ENCODE results near the gene OXSR1. TPM values are rescaled to one million over a fixed set of nuclear protein-coding genes. Genes with fewer than 3 reads are reported as not detected.
A peak's percentile ranks its signal among the peaks of the same experiment; 100 is the strongest.

Gene OXSR1
- total and polyA plus RNA-seq, 2 of the 13 experiments (the other 11 are each of a cell fraction or from before 2014, with no cell fraction given) = 27.4 to 32.6 TPM

GRCh38 chr3:38164952-38165721, at the start of gene OXSR1 (continued):
- TF ChIP-seq CREBL2 (CRISPR knock-in tag; IDR thresholded peaks at IDR 0.05; ENCODE audit: borderline replicate concordance) = 0 out of 2 replicates have a peak, but pooled peaks have one; percentile 5
- TF ChIP-seq SNAI1 (CRISPR knock-in tag; IDR thresholded peaks at IDR 0.05; ENCODE audit: borderline replicate concordance) = no peak; the same call in 1 of the 2 replicates
- TF ChIP-seq XBP1 (CRISPR knock-in tag; IDR thresholded peaks at IDR 0.05) = peak; percentile 74; the same call in 1 of the 2 replicates
- TF ChIP-seq KAT2B (IDR thresholded peaks at IDR 0.05; ENCODE audit: borderline replicate concordance, low read depth, low read length) = no peak
- peak; percentile 30; the same call in 1 of the 2 replicates for TF ChIP-seq NR2F6 (IDR thresholded peaks at IDR 0.05)
- TF ChIP-seq NR2F6 (CRISPR knock-in tag; IDR thresholded peaks at IDR 0.05) = no peak
- peak; percentile 70 for TF ChIP-seq ZFP91 (CRISPR knock-in tag; IDR thresholded peaks at IDR 0.05; ENCODE audit: borderline replicate concordance)
- peak; percentile 71; the same call in 1 of the 2 replicates for TF ChIP-seq ZNF709 (CRISPR knock-in tag; IDR thresholded peaks at IDR 0.05)
- TF ChIP-seq CAMTA2 (CRISPR knock-in tag; IDR thresholded peaks at IDR 0.05; ENCODE audit: borderline replicate concordance) = peak; percentile 96; the same call in 1 of the 2 replicates
- peak; percentile 49 for TF ChIP-seq ELF1 (CRISPR knock-in tag; IDR thresholded peaks at IDR 0.05)
- TF ChIP-seq ZNF724P (CRISPR knock-in tag; IDR thresholded peaks at IDR 0.05; ENCODE audit: borderline replicate concordance) = peak; percentile 68; the same call in 1 of the 2 replicates
- peak; percentile 68 for TF ChIP-seq STAT6 (CRISPR knock-in tag; IDR thresholded peaks at IDR 0.05; ENCODE audit: borderline replicate concordance)
- TF ChIP-seq ZBTB46 (CRISPR knock-in tag; IDR thresholded peaks at IDR 0.05; ENCODE audit: borderline replicate concordance) = no peak
- TF ChIP-seq POGZ (CRISPR knock-in tag; IDR thresholded peaks at IDR 0.05) = peak; percentile 66; the same call in 1 of the 2 replicates
- peak; percentile 79; the same call in 1 of the 2 replicates for TF ChIP-seq ZNF431 (CRISPR knock-in tag; IDR thresholded peaks at IDR 0.05; ENCODE audit: borderline replicate concordance, low read depth)
- TF ChIP-seq TCF7L2 (IDR thresholded peaks at IDR 0.05; ENCODE audit: low read depth, low read length) = no peak
- 0 out of 2 replicates have a peak, but pooled peaks have one; percentile 65 for TF ChIP-seq ZNF205 (CRISPR knock-in tag; IDR thresholded peaks at IDR 0.05)
- no peak for TF ChIP-seq THYN1 (CRISPR knock-in tag; IDR thresholded peaks at IDR 0.05; ENCODE audit: borderline replicate concordance, low read depth)
- TF ChIP-seq KDM1A (CRISPR knock-in tag; IDR thresholded peaks at IDR 0.05) = peak; percentile 35; the same call in 1 of the 2 replicates
- TF ChIP-seq CBX1 (IDR thresholded peaks at IDR 0.05; ENCODE audit: low read depth) = peak; percentile 8
- TF ChIP-seq ZNF451 (CRISPR knock-in tag; IDR thresholded peaks at IDR 0.05) = peak; percentile 21; the same call in 1 of the 2 replicates
